Liver (tissue), 9 donors: ENCODE measurements around the gene RER1. TPM values are rescaled to one million over a fixed set of nuclear protein-coding genes. Genes with fewer than 3 reads are reported as not detected.

Experiments
- DNase-seq: peaks from one replicate; pipeline ENCODE4 v3.0.0-alpha.2; 2017; ENCODE audit warnings: low spot score
- H3K27ac ChIP-seq, 2 donors: one replicate each; pipeline ENCODE4 v1.7.0; 2013; ENCODE audit warnings: inconsistent platforms in 2 of 2, low read length in 2 of 2, control low read depth in 1 of 2, low read depth in 1 of 2, mild to moderate bottlenecking in 1 of 2
- H3K27me3 ChIP-seq, 4 donors: one replicate each; pipeline versions ENCODE4 v1.6.1 to v1.7.0; 2013; ENCODE audit warnings: low read length in 3 of 4, inconsistent platforms in 1 of 4, mild to moderate bottlenecking in 1 of 4, moderate library complexity in 1 of 4; ENCODE audit not compliant: control insufficient read depth in 4 of 4, insufficient read depth in 4 of 4
- H3K36me3 ChIP-seq, 4 donors: one replicate each; pipeline versions ENCODE4 v1.6.1 to v1.7.0; 2013; ENCODE audit warnings: low read length in 3 of 4, mild to moderate bottlenecking in 3 of 4, low read depth in 1 of 4, moderate library complexity in 1 of 4; ENCODE audit not compliant: control insufficient read depth in 4 of 4, insufficient read depth in 3 of 4
- H3K4me1 ChIP-seq, 4 donors: one replicate each; pipeline versions ENCODE4 v1.6.1 to v1.7.0; 2013; ENCODE audit warnings: low read length in 3 of 4, mild to moderate bottlenecking in 3 of 4, moderate library complexity in 1 of 4; ENCODE audit not compliant: control insufficient read depth in 4 of 4, insufficient read depth in 4 of 4
- H3K4me3 ChIP-seq, 3 donors: one replicate each; pipeline versions ENCODE4 v1.6.1 to v1.7.0; 2013; ENCODE audit warnings: low read length in 3 of 3, control low read depth in 1 of 3, low read depth in 1 of 3, mild to moderate bottlenecking in 1 of 3
- H3K9ac ChIP-seq, 2 donors: one replicate each; pipeline ENCODE4 v1.7.0; 2013; ENCODE audit warnings: low read length in 2 of 2, mild to moderate bottlenecking in 2 of 2, moderate library complexity in 2 of 2, control low read depth in 1 of 2, low read depth in 1 of 2
- H3K9me3 ChIP-seq, 4 donors: one replicate each; pipeline versions ENCODE4 v1.6.1 to v1.7.0; 2013; ENCODE audit warnings: low read length in 3 of 4; ENCODE audit not compliant: control insufficient read depth in 4 of 4
- ATF3 ChIP-seq: IDR thresholded peaks from 2 replicates; pipeline ENCODE4 v1.6.1; 2016; ENCODE audit warnings: antibody characterized with exemption
- CTCF ChIP-seq: fragments of 150-350 bp; IDR thresholded peaks from 2 replicates; pipeline ENCODE4 v1.5.1; 2017; ENCODE audit warnings: improper control_type of control experiment, low read depth, low read length; ENCODE audit not compliant: missing input control
- EGR1 ChIP-seq, 2 donors: IDR thresholded peaks; 2 replicates each; pipeline ENCODE4 v1.6.1; 2016 to 2018; ENCODE audit warnings: antibody characterized with exemption in 2 of 2, low read depth in 2 of 2
- FOXA1 ChIP-seq: IDR thresholded peaks from 2 replicates; pipeline ENCODE4 v1.6.1; 2016; ENCODE audit warnings: antibody characterized with exemption
- FOXA2 ChIP-seq: IDR thresholded peaks from 2 replicates; pipeline ENCODE4 v1.6.1; 2016; ENCODE audit warnings: antibody characterized with exemption
- GABPA ChIP-seq, 2 donors: IDR thresholded peaks in 1 of 2; conservative IDR thresholded peaks in 1 of 2; 2 replicates each; pipeline ENCODE4 v1.6.1; 2016; ENCODE audit warnings: antibody characterized with exemption in 2 of 2, mild to moderate bottlenecking in 1 of 2, moderate library complexity in 1 of 2
- HNF4A ChIP-seq, 2 donors: conservative IDR thresholded peaks; 2 replicates each; pipeline ENCODE4 v1.6.1; 2016; ENCODE audit warnings: antibody characterized with exemption in 2 of 2, mild to moderate bottlenecking in 2 of 2
- HNF4G ChIP-seq: IDR thresholded peaks from 2 replicates; pipeline ENCODE4 v1.6.1; 2016; ENCODE audit warnings: antibody characterized with exemption
- JUND ChIP-seq, 2 donors: IDR thresholded peaks; 2 replicates each; pipeline ENCODE4 v1.6.1; 2016; ENCODE audit warnings: antibody characterized with exemption in 2 of 2
- MAX ChIP-seq: IDR thresholded peaks from 2 replicates; pipeline ENCODE4 v1.6.1; 2016; ENCODE audit warnings: antibody characterized with exemption
- NR2F2 ChIP-seq: IDR thresholded peaks from 2 replicates; pipeline ENCODE4 v1.6.1; 2016; ENCODE audit warnings: antibody characterized with exemption
- RAD21 ChIP-seq, 2 donors: IDR thresholded peaks; 2 replicates each; pipeline ENCODE4 v1.6.1; 2016; ENCODE audit warnings: antibody characterized with exemption in 2 of 2, mild to moderate bottlenecking in 2 of 2
- REST ChIP-seq: IDR thresholded peaks from 2 replicates; pipeline ENCODE4 v1.6.1; 2016; ENCODE audit warnings: antibody characterized with exemption, mild to moderate bottlenecking
- RXRA ChIP-seq, 2 donors: IDR thresholded peaks; 2 replicates each; pipeline ENCODE4 v1.6.1; 2017 to 2018; ENCODE audit warnings: antibody characterized with exemption in 2 of 2, mild to moderate bottlenecking in 1 of 2
- SP1 ChIP-seq: IDR thresholded peaks from 2 replicates; pipeline ENCODE4 v1.6.1; 2018; ENCODE audit warnings: antibody characterized with exemption, mild to moderate bottlenecking
- TAF1 ChIP-seq: conservative IDR thresholded peaks from 2 replicates; pipeline ENCODE4 v1.6.1; 2016; ENCODE audit warnings: antibody characterized with exemption, mild to moderate bottlenecking
- YY1 ChIP-seq: IDR thresholded peaks from 2 replicates; pipeline ENCODE4 v1.6.1; 2016; ENCODE audit warnings: antibody characterized with exemption, mild to moderate bottlenecking
- ZBTB33 ChIP-seq: IDR thresholded peaks from 2 replicates; pipeline ENCODE4 v1.6.1; 2016; ENCODE audit warnings: antibody characterized with exemption
- WGBS: extraction: QIAGEN DNeasy Blood & Tissue Kit; methylation state at CpG from one replicate; pipeline ENCODE4 v1.1.7; 2013; 5-methylcytosine and 5-hydroxymethylcytosine counted together
- polyA plus RNA-seq, 2 donors: library from polyadenylated mRNA; stranded (reverse) in 1 of 2; unstranded in 1 of 2; fragments of 200-250 nt in 1 of 2; fragments of >200 nt in 1 of 2; fragmentation: Nextera tagmentation in 1 of 2; extraction: Ambion mirVana in 1 of 2; gene quantifications; one replicate each; pipeline versions ENCODE4 v1.2.1 to v1.2.3, GENCODE V29; 2013 to 2015
- total RNA-seq, 2 donors: library from RNA; depleted of rRNA; stranded (reverse); fragments of >200 nt; gene quantifications; one replicate each; pipeline ENCODE4 v1.2.3, GENCODE V29; 2014
- donor health status: healthy.
- donor health status: healthy.
- donor health status: healthy.
- donor health status: healthy.
- donor health status: healthy.

The RER1 gene
- total and polyA plus RNA-seq, 4 donors: 43.5 to 142 (median 89.7) TPM

- TF ChIP-seq REST (no peak), FOXA2 (no peak), FOXA1 (no peak), HNF4G (no peak), YY1 (no peak), TAF1 (no peak), ATF3 (no peak), JUND (IDR thresholded peaks at IDR 0.05) (no peak), NR2F2 (no peak), EGR1 (IDR thresholded peaks at IDR 0.05; ENCODE audit: low read depth in 2 of 2) (no peak), RAD21 (IDR thresholded peaks at IDR 0.05) (no peak), RXRA (IDR thresholded peaks at IDR 0.05) (no peak), HNF4A (conservative IDR thresholded peaks at IDR 0.05) (no peak), ZBTB33 (no peak), SP1 (no peak), CTCF (no peak), GABPA (IDR thresholded peaks at IDR 0.05 in 1 of 2, conservative IDR thresholded peaks at IDR 0.05 in 1 of 2) (no peak), MAX (no peak)
- peaks cover 0 to 2% (median 0%) of the 10 kb centered on the region in 4 donors for H3K4me1 ChIP-seq
- no peak overlapping the region for H3K27ac ChIP-seq
- DNase-seq: no peak
- 71% methylated on average over 23 of the region's 23 CpGs for WGBS
- no peak overlapping the region for H3K9ac ChIP-seq
- no peaks in the 10 kb centered on the region for H3K9me3 ChIP-seq
- no peak overlapping the region for H3K4me3 ChIP-seq
- peaks cover 0 to 10% (median 5%) of the 10 kb centered on the region in 4 donors for H3K27me3 ChIP-seq
- no peaks in the 10 kb centered on the region for H3K36me3 ChIP-seq
These were observed 55.8 kb downstream of the RER1 start for GRCh38 chr1:2447276-2448097.
